NOMO-1 (cell line): ENCODE data around the gene ABHD10.

Source experiments
- DNase-seq, 2 experiments: peaks; one replicate each; lab custom pipeline; 2025; ENCODE audit not compliant: unreplicated experiment in 2 of 2; lab: John Stamatoyannopoulos, UW

Gene ABHD10

GRCh38 chr3:111999484-112000324 lies 20.9 kb downstream of the ABHD10 start:
- DNase-seq = no peak

GRCh38 chr3:112000367-112000771 lies 21.5 kb downstream of the ABHD10 start:
- DNase-seq = no peak

GRCh38 chr3:112000966-112001365 lies 22.1 kb downstream of the ABHD10 start:
- DNase-seq = no peak

- DNase-seq = no peak
These were observed 22.7 kb downstream of the ABHD10 start for GRCh38 chr3:112001526-112001925.

- no peak for DNase-seq
These were observed 23.5 kb downstream of the ABHD10 start for GRCh38 chr3:112002096-112002971.

GRCh38 chr3:112003321-112004080 lies 24.7 kb downstream of the ABHD10 start:
- no peak for DNase-seq

GRCh38 chr3:112004187-112004586 lies 25.4 kb downstream of the ABHD10 start:
- DNase-seq = no peak

- DNase-seq = no peak
These were observed 25.8 kb downstream of the ABHD10 start for GRCh38 chr3:112004669-112005068.

- no peak for DNase-seq
These were observed 26.4 kb downstream of the ABHD10 start for GRCh38 chr3:112005091-112005672.

- DNase-seq = no peak
These were observed 28.8 kb downstream of the ABHD10 start for GRCh38 chr3:112007633-112008032.

- DNase-seq = no peak
These were observed 30.8 kb downstream of the ABHD10 start for GRCh38 chr3:112009670-112010069.

- no peak for DNase-seq
These were observed 31.8 kb downstream of the ABHD10 start for GRCh38 chr3:112010636-112011035.

GRCh38 chr3:112011376-112011940 lies 32.6 kb downstream of the ABHD10 start:
- no peak for DNase-seq

GRCh38 chr3:112012205-112012992 lies 33.6 kb downstream of the ABHD10 start:
- no peak for DNase-seq

GRCh38 chr3:112013058-112013783 lies 34.4 kb downstream of the ABHD10 start:
- peak; percentile 19 to 24 for DNase-seq

GRCh38 chr3:112013784-112014143 lies 34.9 kb downstream of the ABHD10 start:
- DNase-seq = no peak

GRCh38 chr3:112017091-112017490 lies 38.3 kb downstream of the ABHD10 start:
- DNase-seq = no peak

- DNase-seq = no peak
These were observed 39.9 kb downstream of the ABHD10 start for GRCh38 chr3:112018712-112019111.

- no peak for DNase-seq
These were observed 40.9 kb downstream of the ABHD10 start for GRCh38 chr3:112019716-112020115.
